Esophagus squamous epithelium (tissue), 4 donors: ENCODE measurements around the gene FBH1.

Source experiments
- CTCF ChIP-seq, 6 experiments: fragments of 450-650 bp in 4 of 6; fragments of 200-600 bp in 2 of 6; sonication (generic) in 2 of 6; IDR thresholded peaks; one replicate each; pipeline ENCODE4 v1.5.1; 2016 to 2019; ENCODE audit warnings: antibody characterized with exemption in 6 of 6, mild to moderate bottlenecking in 4 of 6, moderate library complexity in 4 of 6
- POLR2A ChIP-seq, 4 donors: fragments of 450-650 bp; IDR thresholded peaks; one replicate each; pipeline ENCODE4 v1.6.1; 2017; ENCODE audit warnings: antibody characterized with exemption in 4 of 4, mild to moderate bottlenecking in 4 of 4, moderate library complexity in 3 of 4

- TF ChIP-seq CTCF (IDR thresholded peaks at IDR 0.05) (no peak), POLR2A (IDR thresholded peaks at IDR 0.05) (no peak)
Observed at GRCh38 chr10:5892007-5892406, 2.0 kb downstream of the FBH1 start.
